ENCODE measurements around the gene MRNIP.

GRCh38 chr5:179906795-179907555, 48.4 kb upstream of the MRNIP start:
- TF ChIP-seq ZNF274 (IDR thresholded peaks at IDR 0.05; ENCODE audit: low read depth, low read length) = no peak
- TF ChIP-seq SUZ12 (IDR thresholded peaks at IDR 0.05; ENCODE audit: extremely low read depth, insufficient read depth, insufficient read length) = no peak
